Keratinocyte (primary cell): ENCODE data around the gene CCNK. TPM values are rescaled to one million over a fixed set of nuclear protein-coding genes. Genes with fewer than 3 reads are reported as not detected.

Source experiments
- DNase-seq: peaks from one replicate; pipeline ENCODE4 v3.0.0-alpha.2; 2011; ENCODE audit warnings: low read depth, missing footprints, low spot score
- FAIRE-seq: peaks from 2 replicates; lab custom pipeline; 2011; peaks lifted over from hg19 to GRCh38; lab: Jason Lieb, UNC
- H2AFZ ChIP-seq: 2 replicates; pipeline ENCODE4 v1.6.0; 2012; ENCODE audit warnings: low read length, control low read depth, inconsistent platforms; ENCODE audit not compliant: control insufficient read depth
- H3K27ac ChIP-seq: 2 replicates; pipeline ENCODE4 v1.5.1; 2011; ENCODE audit warnings: low read length; ENCODE audit not compliant: control insufficient read depth, insufficient read depth
- H3K27me3 ChIP-seq: 3 replicates; pipeline ENCODE4 v1.6.0; 2011; ENCODE audit warnings: low read length; ENCODE audit not compliant: control insufficient read depth, insufficient read depth; ENCODE audit errors: extremely low read depth
- H3K36me3 ChIP-seq, 2 experiments: 2 replicates in 1 of 2; 3 replicates in 1 of 2; pipeline ENCODE4 v1.5.1; 2011; ENCODE audit warnings: low read length in 2 of 2, mild to moderate bottlenecking in 1 of 2; ENCODE audit not compliant: control insufficient read depth in 2 of 2, insufficient read depth in 2 of 2; ENCODE audit errors: extremely low read depth in 1 of 2
- H3K4me1 ChIP-seq: 3 replicates; pipeline ENCODE4 v1.5.1; 2011; ENCODE audit warnings: low read length; ENCODE audit not compliant: control insufficient read depth, insufficient read depth; ENCODE audit errors: extremely low read depth
- H3K4me2 ChIP-seq: 3 replicates; pipeline ENCODE4 v1.6.0; 2011; ENCODE audit warnings: low read depth, low read length; ENCODE audit not compliant: control insufficient read depth, insufficient read depth; ENCODE audit errors: extremely low read depth
- H3K4me3 ChIP-seq, 3 experiments: fragments of 200-600 bp in 1 of 3; sonication (generic) in 1 of 3; 2 replicates in 2 of 3; 3 replicates in 1 of 3; pipeline ENCODE4 v1.5.1; 2011 to 2016; ENCODE audit warnings: low read length in 3 of 3, mild to moderate bottlenecking in 3 of 3, control low read depth in 2 of 3, inconsistent platforms in 1 of 3, low read depth in 1 of 3, mixed read lengths in 1 of 3, mixed run types in 1 of 3, moderate library complexity in 1 of 3; ENCODE audit not compliant: control insufficient read depth in 2 of 3, insufficient read depth in 2 of 3; ENCODE audit errors: extremely low read depth in 1 of 3
- H3K79me2 ChIP-seq: 2 replicates; pipeline ENCODE4 v1.6.0; 2012; ENCODE audit warnings: low read length; ENCODE audit not compliant: control insufficient read depth, insufficient read depth
- H3K9ac ChIP-seq: 3 replicates; pipeline ENCODE4 v1.6.0; 2011; ENCODE audit warnings: low read length; ENCODE audit not compliant: control insufficient read depth, insufficient read depth; ENCODE audit errors: extremely low read depth
- H3K9me1 ChIP-seq: 3 replicates; pipeline ENCODE4 v1.6.0; 2011; ENCODE audit warnings: low read length; ENCODE audit not compliant: control insufficient read depth, insufficient read depth; ENCODE audit errors: extremely low read depth
- H3K9me3 ChIP-seq: 2 replicates; pipeline ENCODE4 v1.5.1; 2012; ENCODE audit warnings: low read depth, low read length; ENCODE audit not compliant: control insufficient read depth
- H4K20me1 ChIP-seq: 3 replicates; pipeline ENCODE4 v1.6.0; 2011; ENCODE audit warnings: low read length; ENCODE audit not compliant: control insufficient read depth, insufficient read depth; ENCODE audit errors: extremely low read depth
- CTCF ChIP-seq, 3 experiments: IDR thresholded peaks in 1 of 3; conservative IDR thresholded peaks in 1 of 3; optimal IDR thresholded peaks in 1 of 3; 2 replicates in 2 of 3; 3 replicates in 1 of 3; pipeline versions ENCODE3 to v1.5.1; 2011; ENCODE audit warnings: low read length in 3 of 3, mild to moderate bottlenecking in 3 of 3, moderate library complexity in 2 of 3, control low read depth in 1 of 3, inconsistent platforms in 1 of 3; ENCODE audit not compliant: insufficient read depth in 2 of 3; ENCODE audit errors: extremely low read depth in 1 of 3
- EZH2 ChIP-seq: IDR thresholded peaks from one replicate; pipeline ENCODE4 v1.6.1; 2012; ENCODE audit warnings: inconsistent platforms, mild to moderate bottlenecking, low read length, moderate library complexity
- dilution Hi-C: fragments of 300-500 bp; cut with MboI; formaldehyde crosslinking; loops from one replicate; pipeline ENCODE4 v1.7.0; 2020; ENCODE audit warnings: low sequenced_read_pairs; ENCODE audit not compliant: extremely low pct_ligation_motif_present
- polyA plus RNA-seq, 5 experiments: library from polyadenylated mRNA; depleted of rRNA in 3 of 5; stranded (reverse) in 3 of 5; stranded (forward) in 1 of 5; unstranded in 1 of 5; fragments of >200 nt; gene quantifications; 1 replicate in 1 of 5; 2 replicates in 3 of 5; 3 replicates in 1 of 5; pipeline versions ENCODE4 v1.2.1 to v1.2.3, GENCODE V29; 2011 to 2012; ENCODE audit warnings: missing spikeins in 2 of 5, low read depth in 1 of 5, low replicate concordance in 1 of 5

CCNK gene
- polyA plus RNA-seq, 1 donor (not counting 4 experiments of a cell fraction or from before 2014, with no cell fraction given) = 12.8 TPM

GRCh38 chr14:99497341-99497740 lies 16.1 kb downstream of the CCNK start:
- no peaks in the 10 kb centered on the region for H3K9me1 ChIP-seq
- dilution Hi-C loops = no loop called here
- DNase-seq (no peak), FAIRE-seq (no peak)
- H2AFZ ChIP-seq = no peak overlapping the region
- H4K20me1 ChIP-seq = peaks cover 14% of the 10 kb centered on the region
- peaks cover 26 to 54% of the 10 kb centered on the region in 2 experiments for H3K36me3 ChIP-seq
- no peaks in the 10 kb centered on the region for H3K27me3 ChIP-seq
- H3K79me2 ChIP-seq = peaks cover 31% of the 10 kb centered on the region
- no peak overlapping the region for H3K4me2 ChIP-seq
- no peaks in the 10 kb centered on the region for H3K9me3 ChIP-seq
- H3K4me1 ChIP-seq = no peaks in the 10 kb centered on the region
- H3K27ac ChIP-seq = no peak overlapping the region
- H3K9ac ChIP-seq = no peak overlapping the region
- no peak overlapping the region for H3K4me3 ChIP-seq
- TF ChIP-seq EZH2 (no peak), CTCF (optimal IDR thresholded peaks at IDR 0.05 in 1 of 3, IDR thresholded peaks at IDR 0.05 in 1 of 3, conservative IDR thresholded peaks at IDR 0.05 in 1 of 3; ENCODE audit: extremely low read depth in 1 of 3, insufficient read depth in 2 of 3, low read length in 3 of 3) (no peak)

GRCh38 chr14:99497894-99498293 lies 16.7 kb downstream of the CCNK start:
- Histone ChIP-seq H3K4me1 (no peaks in the 10 kb centered on the region), H3K9me1 (no peaks in the 10 kb centered on the region), H3K27ac (no peak overlapping the region), H3K27me3 (no peaks in the 10 kb centered on the region), H4K20me1 (peaks cover 11% of the 10 kb centered on the region), H3K79me2 (peaks cover 26% of the 10 kb centered on the region), H3K9me3 (no peaks in the 10 kb centered on the region), H3K4me3 (no peak overlapping the region), H3K4me2 (no peak overlapping the region), H2AFZ (no peak overlapping the region), H3K9ac (no peak overlapping the region), H3K36me3 (peaks cover 30 to 55% of the 10 kb centered on the region in 2 experiments)
- DNase-seq = no peak
- TF ChIP-seq CTCF (optimal IDR thresholded peaks at IDR 0.05 in 1 of 3, IDR thresholded peaks at IDR 0.05 in 1 of 3, conservative IDR thresholded peaks at IDR 0.05 in 1 of 3; ENCODE audit: extremely low read depth in 1 of 3, insufficient read depth in 2 of 3, low read length in 3 of 3) (no peak), EZH2 (no peak)
- dilution Hi-C loops = no loop called here
- no peak for FAIRE-seq
